TTC549 (cell line): Measurements from ENCODE around the gene ZNF786.
"Not testable (repeated sequence)": the region's sequence is repeated elsewhere in the genome, so short reads cannot be mapped to it uniquely, and the experiment has no call there.

ENCODE experiments used
- FAIRE-seq: peaks from 2 replicates; lab custom pipeline; 2012; peaks lifted over from hg19 to GRCh38; lab: Jason Lieb, UNC

ZNF786 gene, protein sequence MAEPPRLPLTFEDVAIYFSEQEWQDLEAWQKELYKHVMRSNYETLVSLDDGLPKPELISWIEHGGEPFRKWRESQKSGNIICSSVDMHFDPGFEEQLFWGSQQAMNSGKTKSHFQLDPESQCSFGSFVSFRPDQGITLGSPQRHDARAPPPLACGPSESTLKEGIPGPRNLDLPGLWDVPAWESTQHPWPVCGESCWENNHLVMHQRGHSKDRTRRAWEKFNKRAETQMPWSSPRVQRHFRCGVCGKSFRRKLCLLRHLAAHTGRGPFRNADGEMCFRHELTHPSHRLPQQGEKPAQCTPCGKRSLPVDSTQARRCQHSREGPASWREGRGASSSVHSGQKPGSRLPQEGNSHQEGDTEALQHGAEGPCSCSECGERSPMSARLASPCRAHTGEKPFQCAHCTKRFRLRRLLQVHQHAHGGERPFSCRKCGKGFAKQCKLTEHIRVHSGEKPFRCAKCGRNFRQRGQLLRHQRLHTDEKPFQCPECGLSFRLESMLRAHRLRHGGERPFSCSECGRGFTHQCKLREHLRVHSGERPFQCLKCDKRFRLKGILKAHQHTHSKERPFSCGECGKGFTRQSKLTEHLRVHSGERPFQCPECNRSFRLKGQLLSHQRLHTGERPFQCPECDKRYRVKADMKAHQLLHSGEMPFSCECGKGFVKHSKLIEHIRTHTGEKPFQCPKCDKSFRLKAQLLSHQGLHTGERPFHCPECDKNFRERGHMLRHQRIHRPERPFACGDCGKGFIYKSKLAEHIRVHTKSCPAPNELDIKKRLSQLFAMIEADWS

DNA sequence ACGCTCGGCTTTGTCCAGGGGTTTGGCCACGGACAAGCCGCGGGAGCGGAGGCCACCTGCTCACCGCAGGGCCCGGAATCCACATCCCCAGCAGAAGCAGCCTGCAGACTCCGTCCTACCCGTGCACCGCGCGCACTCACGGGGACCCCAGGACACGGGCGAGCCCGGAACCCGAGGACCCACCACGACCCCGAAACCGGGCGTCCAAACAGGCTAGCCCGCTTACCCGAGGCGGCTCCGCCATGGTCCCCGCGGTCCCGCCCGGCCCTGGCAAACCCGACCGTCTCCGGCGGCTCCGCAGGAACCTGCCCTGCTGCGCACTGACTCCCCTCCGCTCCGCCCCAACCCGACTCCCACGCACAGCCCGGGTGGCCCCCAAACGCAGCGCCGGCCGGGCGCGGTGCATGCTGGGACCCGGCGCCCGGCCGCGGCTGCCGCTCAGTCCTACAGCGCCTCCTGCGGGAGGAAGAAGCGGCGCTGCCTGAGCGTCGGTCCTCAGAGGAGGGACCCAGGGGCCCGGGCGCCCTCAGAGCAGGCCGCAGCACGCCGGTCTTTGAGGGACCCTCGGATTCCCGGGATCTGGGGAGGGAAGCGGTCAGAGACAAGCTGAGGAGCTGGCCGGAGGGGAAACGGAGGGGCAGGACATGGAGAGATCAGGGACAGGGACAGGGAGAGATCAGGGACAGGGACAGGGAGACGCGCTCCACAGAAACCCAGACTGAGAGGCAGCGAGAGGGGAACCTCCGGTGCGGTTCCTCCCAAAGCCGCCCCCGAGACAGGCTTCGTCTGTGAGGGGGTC, at the start of gene ZNF786:
TSS of gene ZNF786 (minus strand) at position 322 of the 799 bp plus-strand sequence. CDS start at position 244, 78 bp downstream.
- no peak for FAIRE-seq

DNA sequence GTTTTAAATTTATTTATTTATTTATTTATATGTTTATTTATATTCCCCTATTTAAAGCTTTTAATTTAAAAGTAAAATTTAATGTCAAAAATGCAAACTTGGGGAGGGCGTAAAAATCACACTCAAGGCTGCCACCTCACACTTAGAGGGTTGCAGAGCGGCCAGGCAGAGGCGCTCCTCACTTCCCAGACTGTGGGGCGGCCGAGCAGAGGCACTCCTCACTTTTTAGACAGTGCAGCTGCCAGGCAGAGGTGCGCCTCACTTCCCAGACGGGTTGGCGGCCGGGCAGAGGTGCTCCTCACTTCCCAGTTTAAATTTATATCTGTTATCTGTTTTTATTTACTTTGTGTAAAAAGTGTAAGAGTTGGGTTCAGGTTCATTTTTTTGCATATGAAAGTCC, 45.6 kb upstream of the ZNF786 start:
- no peak for FAIRE-seq

DNA sequence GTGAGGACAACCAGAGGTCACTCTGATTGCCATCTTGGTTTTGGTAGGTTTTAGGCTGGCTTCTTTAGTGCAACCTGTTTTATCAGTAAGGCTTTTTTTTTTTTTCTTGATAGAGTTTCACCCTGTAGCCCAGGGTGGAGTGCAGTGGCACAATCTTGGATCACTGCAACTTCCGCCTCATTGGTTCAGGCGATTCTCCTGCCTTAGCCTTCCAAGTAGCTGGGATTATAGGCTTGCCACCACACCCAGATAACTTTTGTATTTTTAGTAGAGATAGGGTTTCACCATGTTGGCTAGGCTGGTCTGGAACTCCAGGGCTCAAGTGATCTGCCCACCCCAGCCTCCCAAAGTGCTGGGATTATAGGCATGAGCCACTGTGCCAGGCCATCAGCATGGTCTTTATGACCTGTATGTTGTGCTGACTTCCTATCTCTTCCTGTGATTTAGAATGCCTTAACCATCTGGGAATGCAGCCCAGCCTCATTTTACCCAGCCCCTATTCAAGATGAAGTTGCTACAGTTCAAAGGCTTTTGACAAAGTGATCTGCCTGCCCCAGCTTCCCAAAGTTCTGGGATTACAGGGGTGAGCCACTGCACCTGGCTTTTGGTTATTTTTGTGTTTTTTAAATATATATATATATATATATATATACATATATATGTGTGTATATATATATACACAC, 42.7 kb upstream of the ZNF786 start:
- no peak for FAIRE-seq

DNA sequence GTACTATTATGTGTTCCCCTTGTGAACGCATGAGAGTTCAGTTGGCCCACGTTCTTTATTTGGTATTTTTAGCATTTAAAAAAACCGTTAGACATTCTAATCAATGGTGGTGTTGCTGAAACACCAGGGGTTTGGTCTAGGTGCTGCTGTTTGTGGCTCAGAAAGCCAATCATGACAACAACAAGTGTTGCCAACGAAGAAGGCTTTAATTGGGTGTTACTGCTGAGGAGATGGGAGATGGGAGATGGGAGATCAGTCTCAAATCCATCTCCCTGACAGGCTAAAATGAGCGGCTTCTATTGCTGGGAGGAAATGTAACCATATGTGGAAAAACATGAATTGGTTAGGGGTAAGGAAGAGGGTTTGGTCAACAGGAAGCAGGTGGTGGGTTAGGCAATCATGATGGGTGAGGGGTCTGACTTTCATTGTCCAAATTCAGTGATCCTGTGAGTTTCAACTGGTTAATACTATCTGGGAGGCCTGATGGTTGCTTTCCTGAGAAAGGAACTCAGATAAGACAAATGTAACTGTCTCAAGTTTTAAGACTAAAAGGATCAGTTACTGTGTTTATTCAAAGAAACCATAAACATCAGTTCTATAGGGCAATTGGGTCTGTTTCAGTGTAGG, 40.2 kb upstream of the ZNF786 start:
- FAIRE-seq, result no peak

DNA sequence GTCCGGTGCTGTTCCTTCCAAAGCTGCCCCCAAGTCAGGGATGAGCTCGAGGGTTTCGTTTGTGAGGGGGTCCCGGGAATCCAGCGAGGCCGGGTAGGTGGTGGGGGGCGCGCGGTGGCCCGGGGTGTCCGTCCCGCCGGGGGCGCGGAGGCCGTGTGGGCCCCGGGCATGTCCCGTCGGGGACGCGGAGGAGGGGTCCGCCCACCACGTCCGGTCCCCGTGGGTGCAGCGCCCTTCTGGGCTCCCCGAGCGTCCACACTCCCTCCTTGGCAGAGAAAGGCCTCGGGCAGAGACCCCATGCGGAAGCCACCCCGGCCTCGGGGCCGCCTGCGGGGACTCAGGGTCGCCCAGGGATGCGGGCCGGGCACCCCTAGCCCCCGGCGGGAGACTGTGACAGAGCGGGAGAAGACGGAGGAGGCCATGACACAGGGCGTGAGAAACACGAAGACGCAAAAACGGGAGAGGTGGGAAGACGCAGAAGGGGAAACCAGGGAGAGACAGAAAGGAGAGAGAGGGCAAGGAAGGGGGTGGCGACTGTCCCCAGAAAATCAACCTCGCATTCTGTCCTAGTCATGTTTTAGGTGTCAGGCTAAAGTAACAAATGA, 36.2 kb upstream of the ZNF786 start:
- no peak for FAIRE-seq

DNA sequence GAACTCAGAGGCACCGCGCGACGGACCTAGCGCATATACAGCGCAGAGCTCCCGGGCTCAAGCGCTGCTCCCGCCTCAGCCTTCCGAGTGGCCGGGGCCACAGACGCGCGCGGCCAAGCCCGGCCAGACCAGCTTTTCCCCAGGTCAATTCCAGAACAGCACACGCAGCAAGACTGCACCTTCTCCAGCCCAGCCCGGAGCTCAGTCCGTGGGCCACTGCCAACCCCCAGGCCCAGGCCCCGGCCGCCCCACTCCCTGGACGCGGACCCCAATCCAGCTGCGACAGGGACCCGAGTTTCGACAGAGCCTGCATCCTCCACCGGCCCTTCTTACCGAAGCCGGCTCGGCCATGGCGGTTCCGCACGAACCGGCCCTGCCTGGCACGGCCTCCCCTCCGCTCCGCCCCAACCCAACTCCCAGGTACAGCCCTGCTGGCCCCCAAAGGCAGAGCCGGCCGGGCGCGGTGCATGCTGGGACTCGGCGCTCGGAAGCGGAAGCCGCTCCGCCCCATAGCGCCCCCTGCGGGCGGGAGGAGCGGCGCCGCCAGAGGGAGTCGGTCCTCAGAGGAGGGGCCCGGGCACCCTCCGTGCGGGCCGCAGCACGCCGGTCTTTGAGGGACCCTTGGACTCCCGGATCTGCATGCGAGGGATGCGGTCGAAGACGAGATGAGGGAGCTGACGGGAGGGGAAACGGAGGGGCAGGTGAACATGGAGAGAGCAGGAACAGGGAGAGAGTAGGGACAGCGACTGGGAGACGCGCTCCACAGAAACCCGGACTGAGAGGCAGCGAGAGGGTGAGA, 35.5 kb upstream of the ZNF786 start, which contains the start of gene ZNF425:
TSS of gene ZNF425 (minus strand) at position 462 of the 799 bp plus-strand sequence. CDS start at position 351, 111 bp downstream.
- no peak for FAIRE-seq

DNA sequence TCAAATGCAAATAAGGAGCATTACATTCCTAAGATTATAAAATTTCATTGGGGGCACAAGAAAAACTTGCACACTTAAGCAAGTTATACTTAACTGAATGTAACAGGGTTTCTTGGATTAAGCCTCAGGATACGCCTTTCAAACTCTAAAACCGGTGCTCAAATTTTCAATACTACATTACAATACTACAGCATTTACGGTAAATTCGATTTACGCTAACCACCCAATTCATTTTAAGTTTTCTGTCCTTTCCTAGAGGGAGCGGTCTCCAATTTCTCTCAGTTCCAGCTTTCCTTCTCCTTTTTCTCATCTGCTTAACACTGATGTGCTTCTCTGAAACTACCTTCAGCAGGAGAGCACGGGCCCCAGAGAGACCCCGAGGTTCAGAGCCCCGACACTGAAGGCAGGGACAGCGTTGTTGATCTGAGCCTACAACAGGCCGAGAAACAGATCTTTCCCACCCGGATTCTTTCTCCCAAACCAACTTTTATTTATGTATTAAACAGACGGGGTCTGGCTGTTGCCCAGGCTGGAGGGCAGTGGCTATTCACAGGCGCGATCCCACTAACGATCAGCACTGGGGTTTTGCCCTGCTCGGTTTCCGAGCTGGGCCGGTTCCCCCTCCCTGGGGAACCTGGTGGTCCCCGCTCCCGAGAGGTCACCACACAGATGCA, 34.8 kb upstream of the ZNF786 start:
- FAIRE-seq, result no peak

DNA sequence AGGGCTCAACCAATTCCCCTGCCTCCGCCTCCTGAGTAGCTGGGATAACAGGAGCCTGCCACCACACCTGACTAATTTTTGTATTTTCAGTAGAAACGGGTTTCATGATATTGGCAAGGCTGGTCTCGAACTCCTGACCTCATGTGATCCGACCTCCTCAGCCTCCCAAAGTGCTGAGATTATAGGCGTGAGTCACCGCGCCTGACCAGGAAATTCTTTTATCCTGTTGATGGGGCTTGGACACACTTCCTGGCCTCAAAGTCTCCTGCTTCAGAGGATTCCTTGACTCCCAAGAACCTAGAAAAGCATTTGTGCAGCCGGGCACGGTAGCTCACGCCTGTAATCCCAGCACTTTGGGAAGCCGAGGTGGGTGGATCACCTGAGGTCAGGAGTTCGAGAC, 19.5 kb upstream of the ZNF786 start:
- no peak for FAIRE-seq

DNA sequence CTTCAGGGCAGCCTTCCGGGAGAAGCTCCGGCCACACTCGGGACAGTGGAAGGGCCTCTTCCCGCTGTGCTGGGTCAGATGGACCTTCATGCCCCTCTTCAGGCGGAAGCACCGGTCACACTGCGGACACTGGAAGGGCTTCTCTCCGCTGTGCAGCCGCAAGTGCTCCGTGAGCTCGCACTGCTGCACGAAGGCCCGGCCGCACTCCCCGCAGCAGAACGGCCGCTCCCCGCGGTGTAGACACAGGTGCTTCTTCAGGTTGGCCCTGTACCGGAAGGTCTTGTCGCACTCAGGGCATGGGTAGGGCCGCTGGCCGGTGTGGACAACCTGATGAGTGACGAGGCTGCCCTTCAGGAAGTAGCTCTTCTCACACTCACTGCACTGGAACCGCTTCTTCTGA, 14.2 kb upstream of the ZNF786 start:
- FAIRE-seq, result no peak

DNA sequence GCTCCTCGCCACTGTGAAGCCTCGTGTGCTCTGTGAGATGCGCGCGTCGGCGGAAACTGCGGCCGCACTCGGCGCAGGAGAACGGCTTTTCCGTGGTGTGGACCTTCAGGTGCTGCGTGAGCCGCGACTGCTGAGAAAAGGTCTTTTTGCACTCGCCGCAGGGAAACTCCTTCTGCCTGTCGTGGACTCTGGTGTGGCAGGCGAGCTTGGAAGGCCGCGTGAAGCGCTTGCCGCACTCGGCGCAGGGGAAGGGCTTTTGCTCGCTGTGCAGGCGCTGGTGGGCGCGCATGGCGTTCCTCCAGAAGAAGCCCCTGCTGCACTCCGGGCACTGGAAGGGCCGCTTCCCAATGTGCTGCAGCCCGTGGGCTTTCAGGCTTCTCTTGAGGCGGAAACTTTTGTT, 13.7 kb upstream of the ZNF786 start:
- no peak for FAIRE-seq

DNA sequence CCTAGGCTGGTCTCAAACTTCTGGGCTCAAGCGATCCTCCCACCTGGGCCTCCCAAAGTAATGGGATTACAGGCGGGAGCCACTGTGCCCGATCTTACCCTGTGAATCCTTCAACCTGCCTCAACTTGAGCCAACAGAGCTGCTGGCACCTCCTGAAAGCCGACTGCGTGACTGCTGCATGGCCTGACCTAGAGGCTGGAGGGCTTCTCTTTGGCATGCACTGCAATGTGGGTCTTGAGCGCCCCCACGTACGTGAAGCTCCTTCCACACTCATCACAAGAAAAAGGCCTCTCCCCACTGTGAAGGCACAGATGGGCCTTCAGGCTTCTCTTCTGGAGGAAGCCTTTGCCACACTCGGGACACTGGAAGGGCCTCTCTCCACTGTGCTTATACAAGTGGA, 12.9 kb upstream of the ZNF786 start:
- FAIRE-seq, result no peak

DNA sequence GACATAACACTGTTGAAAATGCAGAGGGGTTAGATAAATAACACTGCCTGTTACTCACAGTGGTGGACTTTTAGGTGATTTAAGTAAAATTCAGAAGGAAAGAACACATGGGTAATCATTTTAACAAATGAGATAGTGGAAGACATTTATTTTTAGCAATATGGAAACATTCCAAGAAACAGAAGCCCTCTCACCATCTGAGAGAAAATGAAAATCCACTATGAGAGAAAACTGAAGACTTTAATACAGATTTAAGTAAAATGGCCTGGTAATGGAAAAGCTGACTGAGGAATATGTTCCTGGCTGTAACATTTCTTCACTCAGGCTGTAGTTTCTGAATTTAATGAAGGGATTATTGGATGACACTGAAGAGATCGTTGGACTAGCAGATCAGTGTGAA, 12.1 kb upstream of the ZNF786 start:
- no peak for FAIRE-seq

DNA sequence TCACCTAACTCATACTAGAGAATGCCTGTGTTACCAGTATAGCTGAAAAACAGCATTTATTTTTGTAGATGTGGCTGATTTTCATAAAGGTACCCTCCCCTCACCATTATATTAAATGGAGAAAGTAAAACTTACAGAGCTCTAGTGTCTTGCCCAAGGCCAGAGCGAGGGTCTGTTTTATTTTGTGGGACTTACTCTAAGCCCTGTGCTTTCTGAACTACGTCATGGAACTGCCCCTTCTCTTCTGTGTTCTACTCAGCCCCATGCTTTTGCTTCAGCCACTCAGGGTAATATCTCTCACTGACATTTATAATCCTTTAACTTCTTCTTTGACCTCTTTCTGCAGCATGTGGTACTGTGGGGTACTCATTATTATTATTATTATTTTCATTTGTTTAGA, 10.3 kb upstream of the ZNF786 start:
- FAIRE-seq, result no peak

DNA sequence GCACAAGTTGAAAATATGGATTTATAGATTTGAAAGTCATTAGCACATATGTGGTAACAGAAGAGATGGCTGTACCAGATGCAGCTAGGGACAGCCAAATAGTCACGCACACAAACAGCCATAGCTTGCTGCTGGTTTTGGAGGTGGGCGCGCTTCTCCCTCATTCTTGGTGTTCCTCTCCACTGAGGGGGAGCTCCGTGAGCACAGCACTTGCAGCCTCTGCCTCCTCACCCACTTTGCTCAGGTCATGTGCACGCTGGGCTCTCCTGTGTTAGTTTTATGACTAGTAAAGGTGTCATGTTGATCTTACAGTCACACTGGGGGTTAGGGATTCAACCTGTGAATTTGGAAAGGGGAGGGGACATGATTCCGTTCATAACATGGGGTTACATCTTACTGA, 8.5 kb upstream of the ZNF786 start:
- FAIRE-seq, result no peak

DNA sequence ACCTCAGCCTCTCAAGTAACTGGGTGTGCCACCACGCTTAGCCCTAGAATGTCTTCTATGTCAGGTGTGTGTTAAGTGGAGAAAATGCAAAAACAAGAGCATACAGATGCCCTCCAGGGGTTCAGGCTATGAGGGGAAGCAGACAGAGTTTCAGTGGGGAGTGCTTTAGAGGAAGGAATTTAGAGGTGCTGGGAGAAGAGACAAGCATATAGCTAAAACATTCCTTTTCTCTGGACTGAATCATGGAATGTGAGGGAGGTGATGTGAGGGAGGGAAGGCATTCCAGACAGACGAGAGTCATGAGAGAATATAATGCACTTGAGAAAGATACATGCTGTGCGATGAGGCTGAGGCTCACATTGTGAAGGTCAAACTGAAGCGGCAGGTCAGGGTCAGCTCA, 6.6 kb upstream of the ZNF786 start:
- no peak for FAIRE-seq

DNA sequence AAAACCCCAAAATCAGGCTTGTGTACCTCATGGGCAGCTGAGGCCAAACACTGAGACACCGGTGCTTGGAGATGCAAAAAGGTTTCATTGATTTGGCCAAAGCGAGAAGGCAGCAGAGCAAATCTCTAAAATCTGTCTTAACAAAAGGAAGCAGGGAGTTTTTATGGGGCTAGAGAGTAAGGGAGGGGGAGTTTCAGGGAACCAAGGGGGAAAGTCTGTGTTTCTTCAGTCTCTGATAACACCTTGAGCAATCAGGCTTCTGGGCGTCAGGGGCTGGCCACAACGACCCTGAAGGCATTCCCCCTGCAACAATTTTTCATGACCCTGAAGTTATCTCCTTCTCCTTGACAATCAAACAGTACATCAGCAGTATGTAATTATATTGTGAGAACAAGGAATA, 2.7 kb upstream of the ZNF786 start:
- FAIRE-seq, result no peak

DNA sequence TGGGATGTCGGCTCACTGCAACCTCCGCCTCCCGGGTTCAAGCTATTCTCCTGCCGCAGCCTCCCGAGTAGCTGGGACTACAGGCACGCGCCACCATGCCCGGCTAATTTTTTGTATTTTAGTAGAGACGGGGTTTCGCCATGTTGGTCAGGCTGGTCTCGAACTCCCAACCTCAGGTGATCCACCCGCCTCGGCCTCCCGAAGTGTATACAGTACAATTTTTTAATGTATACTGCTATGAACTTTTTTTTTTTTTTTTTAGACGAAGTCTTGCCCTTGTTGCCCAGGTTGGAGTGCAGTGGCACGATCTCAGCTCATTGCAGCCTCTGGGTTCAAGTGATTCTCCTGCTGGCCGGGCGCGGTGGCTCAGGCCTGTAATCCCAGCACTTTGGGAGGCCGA, 1.7 kb upstream of the ZNF786 start:
- FAIRE-seq, result not testable (repeated sequence)

DNA sequence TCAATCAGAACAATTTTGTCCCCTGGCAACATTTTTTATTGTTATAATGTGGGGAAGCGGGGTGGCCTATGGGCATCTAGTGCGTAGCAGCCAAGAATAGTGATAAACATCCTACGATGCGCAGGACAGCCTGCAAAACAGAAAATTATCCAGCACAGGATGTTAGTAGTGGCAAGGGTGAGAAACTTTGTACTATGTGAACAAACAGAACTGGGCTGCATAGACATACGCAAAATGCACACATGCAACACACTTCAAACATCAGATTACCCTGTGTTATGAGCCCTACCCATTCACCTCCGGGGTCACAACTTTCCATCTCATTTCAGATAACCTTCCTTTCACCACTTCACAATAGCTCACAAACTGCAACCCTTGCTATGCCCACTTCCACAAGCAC, 3.1 kb downstream of the ZNF786 start:
- FAIRE-seq, result no peak

DNA sequence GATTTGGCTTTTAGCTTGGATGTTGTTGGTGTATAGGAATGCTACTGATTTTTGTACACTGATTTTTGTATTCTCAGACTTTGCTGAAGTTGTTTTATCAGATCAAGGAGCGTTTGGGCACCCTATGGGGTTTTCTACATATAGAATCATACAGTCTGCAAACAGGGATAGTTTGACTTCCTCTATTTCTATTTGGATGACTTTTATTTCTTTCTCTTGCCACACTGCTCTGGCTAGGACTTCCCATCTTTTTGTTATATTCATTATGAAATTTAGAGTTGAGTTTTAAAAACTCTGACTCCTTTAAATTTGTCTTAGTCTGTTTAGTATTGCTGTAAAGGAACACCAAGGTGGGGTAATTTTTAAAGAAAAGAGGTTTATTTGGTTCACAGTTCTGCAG, 4.7 kb downstream of the ZNF786 start:
- no peak for FAIRE-seq

DNA sequence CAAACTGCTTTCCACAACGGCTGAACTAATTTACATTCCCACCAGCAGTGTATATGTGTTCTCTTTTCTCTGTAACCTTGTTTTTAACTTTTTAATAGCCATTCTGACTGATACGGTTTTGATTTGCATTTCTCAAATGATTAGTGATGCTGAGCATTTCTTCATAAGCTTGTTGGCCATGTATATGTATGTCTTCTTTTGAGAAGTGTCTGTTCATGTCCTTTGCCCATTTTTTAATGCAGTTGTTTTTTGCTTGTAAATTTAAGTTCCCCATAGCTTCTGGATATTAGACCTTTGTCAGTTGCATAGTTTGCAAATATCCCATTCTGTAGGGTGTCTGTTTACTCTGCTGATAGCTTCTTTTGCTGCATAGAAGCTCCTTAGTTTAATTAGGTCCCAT, 6.1 kb downstream of the ZNF786 start:
- no peak for FAIRE-seq
